DOHH2 (cell line): ENCODE data around the gene MRPL45.

ENCODE experiments used
- H3F3A ChIP-seq: fragments of 200-600 bp; sonication (generic), shearing (Covaris generic); 2 replicates; pipeline ENCODE4 v1.6.0; 2016; ENCODE audit warnings: antibody characterized with exemption, mild to moderate bottlenecking; ENCODE audit not compliant: control insufficient read depth, insufficient read depth
- H3K27ac ChIP-seq: fragments of 200-600 bp; sonication (generic); 2 replicates; pipeline ENCODE4 v1.5.1; 2014; ENCODE audit warnings: low read depth, mild to moderate bottlenecking, low read length, moderate library complexity
- H3K27me3 ChIP-seq: fragments of 200-600 bp; sonication (generic); 2 replicates; pipeline ENCODE4 v1.6.1; 2014; ENCODE audit warnings: mild to moderate bottlenecking, low read length, mixed read lengths; ENCODE audit not compliant: control insufficient read depth
- H3K36me3 ChIP-seq: fragments of 200-600 bp; sonication (generic); 2 replicates; pipeline ENCODE4 v1.6.1; 2014; ENCODE audit warnings: mild to moderate bottlenecking, low read length, moderate library complexity, mixed read lengths; ENCODE audit not compliant: control insufficient read depth
- H3K4me1 ChIP-seq: fragments of 200-600 bp; sonication (generic); 2 replicates; pipeline ENCODE4 v1.6.1; 2014; ENCODE audit warnings: mild to moderate bottlenecking, low read length, mixed read lengths; ENCODE audit not compliant: control insufficient read depth
- H3K4me2 ChIP-seq: fragments of 200-600 bp; sonication (generic); 2 replicates; pipeline ENCODE4 v1.6.0; 2014; ENCODE audit warnings: mild to moderate bottlenecking, low read length, moderate library complexity
- H3K4me3 ChIP-seq: fragments of 200-600 bp; sonication (generic); 2 replicates; pipeline ENCODE4 v1.5.1; 2014; ENCODE audit warnings: mild to moderate bottlenecking, low read length, mixed read lengths
- H3K79me2 ChIP-seq: fragments of 200-600 bp; sonication (generic); 2 replicates; pipeline ENCODE4 v1.6.1; 2014; ENCODE audit warnings: mild to moderate bottlenecking, low read length, mixed read lengths; ENCODE audit not compliant: control insufficient read depth
- H3K9me2 ChIP-seq: fragments of 200-600 bp; sonication (generic); replicated peaks from 2 replicates; pipeline ENCODE4 v1.6.1; 2014; ENCODE audit warnings: mild to moderate bottlenecking, low read length, mixed read lengths; ENCODE audit not compliant: control insufficient read depth
- H3K9me3 ChIP-seq: fragments of 200-600 bp; sonication (generic); 2 replicates; pipeline ENCODE4 v1.6.1; 2014; ENCODE audit warnings: antibody characterized with exemption, low read length, mixed read lengths; ENCODE audit not compliant: control insufficient read depth, insufficient read depth
- H4K20me1 ChIP-seq: fragments of 200-600 bp; sonication (generic); 2 replicates; pipeline ENCODE4 v1.6.0; 2014; ENCODE audit warnings: low read depth, mild to moderate bottlenecking, antibody characterized with exemption, low read length, moderate library complexity; ENCODE audit not compliant: control insufficient read depth, insufficient read depth
- CTCF ChIP-seq: fragments of 200-600 bp; sonication (generic); IDR thresholded peaks from one replicate; pipeline ENCODE4 v1.5.1; 2014; ENCODE audit warnings: antibody characterized with exemption, mild to moderate bottlenecking, low read depth, low read length; ENCODE audit not compliant: poor library complexity, severe bottlenecking
- EZH2phosphoT487 ChIP-seq: fragments of 200-600 bp; sonication (generic); IDR thresholded peaks from 2 replicates; pipeline ENCODE4 v1.6.1; 2017; ENCODE audit warnings: borderline replicate concordance, mild to moderate bottlenecking, antibody characterized with exemption, low read length, moderate library complexity, mixed read lengths

The MRPL45 gene

GRCh38 chr17:38361694-38362465, 64.9 kb downstream of the MRPL45 start:
- H3F3A ChIP-seq: no peaks in the 10 kb centered on the region
- H3K27ac ChIP-seq: no peak overlapping the region
- no peaks in the 10 kb centered on the region for H3K27me3 ChIP-seq
- TF ChIP-seq EZH2phosphoT487 (no peak), CTCF (no peak)
- no peak overlapping the region for H3K4me2 ChIP-seq
- no peak overlapping the region for H3K4me3 ChIP-seq
- no peaks in the 10 kb centered on the region for H3K9me3 ChIP-seq
- H4K20me1 ChIP-seq: no peaks in the 10 kb centered on the region; the same call in 1 of the 2 replicates
- H3K79me2 ChIP-seq: peaks cover 21% of the 10 kb centered on the region
- no peaks in the 10 kb centered on the region for H3K9me2 ChIP-seq
- no peaks in the 10 kb centered on the region for H3K4me1 ChIP-seq
- peaks cover 9% of the 10 kb centered on the region for H3K36me3 ChIP-seq

- H3K4me1 ChIP-seq: no peaks in the 10 kb centered on the region
- peaks cover 12% of the 10 kb centered on the region for H3K36me3 ChIP-seq
- H3K4me2 ChIP-seq: no peak overlapping the region
- no peaks in the 10 kb centered on the region for H3K9me2 ChIP-seq
- H3F3A ChIP-seq: no peaks in the 10 kb centered on the region
- H3K9me3 ChIP-seq: no peaks in the 10 kb centered on the region
- no peaks in the 10 kb centered on the region for H3K27me3 ChIP-seq
- no peak overlapping the region for H3K27ac ChIP-seq
- H3K79me2 ChIP-seq: peaks cover 9% of the 10 kb centered on the region
- H4K20me1 ChIP-seq: no peaks in the 10 kb centered on the region; the same call in 1 of the 2 replicates
- H3K4me3 ChIP-seq: no peak overlapping the region
- no peak for TF ChIP-seq EZH2phosphoT487
- TF ChIP-seq CTCF: no peak
Measured at GRCh38 chr17:38363016-38363415, 66.0 kb downstream of the MRPL45 start.

GRCh38 chr17:38364741-38365140, 67.8 kb downstream of the MRPL45 start:
- Histone ChIP-seq H3K27me3 (no peaks in the 10 kb centered on the region), H3F3A (no peaks in the 10 kb centered on the region), H3K4me3 (no peak overlapping the region), H3K79me2 (peaks cover 4% of the 10 kb centered on the region; the same call in 1 of the 2 replicates), H3K4me2 (no peak overlapping the region), H3K36me3 (peaks cover 12% of the 10 kb centered on the region), H3K9me3 (no peaks in the 10 kb centered on the region), H4K20me1 (no peaks in the 10 kb centered on the region; the same call in 1 of the 2 replicates), H3K9me2 (no peaks in the 10 kb centered on the region), H3K4me1 (no peaks in the 10 kb centered on the region), H3K27ac (no peak overlapping the region)
- TF ChIP-seq CTCF (no peak), EZH2phosphoT487 (no peak)
